HepG2 (cell line): ENCODE measurements around the gene MRPL51. TPM values are rescaled to one million over a fixed set of nuclear protein-coding genes. Genes with fewer than 3 reads are reported as not detected.

Experiments
- ADNP ChIP-seq: sonication (generic); formaldehyde crosslinking; IDR thresholded peaks from 2 replicates; pipeline ENCODE4 v1.4.0; 2020; ENCODE audit warnings: missing genetic modification reagents
- AGO2 ChIP-seq: fragments of 200-400 bp; formaldehyde crosslinking; optimal IDR thresholded peaks from 2 replicates; pipeline ENCODE3; 2017; ENCODE audit warnings: mild to moderate bottlenecking, low read depth, low read length, moderate library complexity
- ARNTL ChIP-seq: sonication (generic); formaldehyde crosslinking; IDR thresholded peaks from 2 replicates; pipeline ENCODE4 v1.4.0; 2020; ENCODE audit warnings: mild to moderate bottlenecking, missing genetic modification reagents
- CCDC6 ChIP-seq: sonication (generic); formaldehyde crosslinking; IDR thresholded peaks from 2 replicates; pipeline ENCODE4 v1.8.1; 2022; ENCODE audit warnings: mild to moderate bottlenecking, missing genetic modification reagents, moderate library complexity
- IKZF5 ChIP-seq: IDR thresholded peaks from 2 replicates; pipeline ENCODE4 v1.6.1; 2018; ENCODE audit warnings: missing genetic modification reagents, mild to moderate bottlenecking, missing compliant biosample characterization
- NFE2L2 ChIP-seq: fragments of 150-350 bp; IDR thresholded peaks from 2 replicates; pipeline ENCODE4 v1.6.1; 2014; ENCODE audit warnings: low read length
- SIN3A ChIP-seq: IDR thresholded peaks from 2 replicates; pipeline ENCODE4 v1.6.1; 2011; ENCODE audit warnings: low read depth, mild to moderate bottlenecking, control low read depth, low read length, borderline replicate concordance
- ZBTB1 ChIP-seq: sonication (generic); formaldehyde crosslinking; IDR thresholded peaks from 2 replicates; pipeline ENCODE4 v1.4.0; 2020; ENCODE audit warnings: missing genetic modification reagents, borderline replicate concordance
- ZBTB4 ChIP-seq: sonication (generic); formaldehyde crosslinking; IDR thresholded peaks from 2 replicates; pipeline ENCODE4 v1.4.0; 2020; ENCODE audit warnings: missing genetic modification reagents, mild to moderate bottlenecking, borderline replicate concordance
- ZFP36L2 ChIP-seq: sonication (generic); formaldehyde crosslinking; IDR thresholded peaks from 2 replicates; pipeline ENCODE4 v1.4.0; 2020; ENCODE audit warnings: missing genetic modification reagents
- ZNF549 ChIP-seq: sonication (generic); formaldehyde crosslinking; IDR thresholded peaks from 2 replicates; pipeline ENCODE4 v1.5.0; 2020; ENCODE audit warnings: missing genetic modification reagents
- ZSCAN29 ChIP-seq: sonication (generic); formaldehyde crosslinking; conservative IDR thresholded peaks from 2 replicates; pipeline ENCODE4 v1.4.0; 2020; ENCODE audit warnings: mild to moderate bottlenecking, missing genetic modification reagents
- polyA plus RNA-seq, 8 experiments: library from polyadenylated mRNA; depleted of rRNA in 3 of 8; stranded (reverse) in 7 of 8; unstranded in 1 of 8; fragments of >200 nt; fragmentation: Illumina TruSeq in 4 of 8; extraction: Trizol in 4 of 8; gene quantifications; 2 replicates each; pipeline versions ENCODE4 v1.2.1 to v1.2.3, GENCODE V29; 2011 to 2016; ENCODE audit warnings: low read depth in 4 of 8, missing spikeins in 1 of 8, mixed read lengths in 1 of 8; ENCODE audit not compliant: insufficient read depth in 1 of 8
- total RNA-seq, 5 experiments: library from RNA; depleted of rRNA; stranded (reverse); fragments of >200 nt; fragmentation: Illumina TruSeq; extraction: Trizol; gene quantifications; 2 replicates each; pipeline ENCODE4 v1.2.3, GENCODE V29; 2016; ENCODE audit warnings: low read depth in 1 of 5
- TF ChIP-seq, protein P1 (sequence below), 2 experiments: fragments of 450-650 bp in 1 of 2; sonication (generic) in 1 of 2; formaldehyde crosslinking in 1 of 2; IDR thresholded peaks; 2 replicates each; pipeline versions ENCODE4 v1.6.1 to v1.8.0; 2016 to 2022; ENCODE audit warnings: antibody characterized with exemption in 1 of 2, mild to moderate bottlenecking in 1 of 2, missing genetic modification reagents in 1 of 2

Gene MRPL51
- total and polyA plus RNA-seq, 2 of the 13 experiments (the other 11 are each of a cell fraction or from before 2014, with no cell fraction given), result 64.8 to 278 TPM

DNA sequence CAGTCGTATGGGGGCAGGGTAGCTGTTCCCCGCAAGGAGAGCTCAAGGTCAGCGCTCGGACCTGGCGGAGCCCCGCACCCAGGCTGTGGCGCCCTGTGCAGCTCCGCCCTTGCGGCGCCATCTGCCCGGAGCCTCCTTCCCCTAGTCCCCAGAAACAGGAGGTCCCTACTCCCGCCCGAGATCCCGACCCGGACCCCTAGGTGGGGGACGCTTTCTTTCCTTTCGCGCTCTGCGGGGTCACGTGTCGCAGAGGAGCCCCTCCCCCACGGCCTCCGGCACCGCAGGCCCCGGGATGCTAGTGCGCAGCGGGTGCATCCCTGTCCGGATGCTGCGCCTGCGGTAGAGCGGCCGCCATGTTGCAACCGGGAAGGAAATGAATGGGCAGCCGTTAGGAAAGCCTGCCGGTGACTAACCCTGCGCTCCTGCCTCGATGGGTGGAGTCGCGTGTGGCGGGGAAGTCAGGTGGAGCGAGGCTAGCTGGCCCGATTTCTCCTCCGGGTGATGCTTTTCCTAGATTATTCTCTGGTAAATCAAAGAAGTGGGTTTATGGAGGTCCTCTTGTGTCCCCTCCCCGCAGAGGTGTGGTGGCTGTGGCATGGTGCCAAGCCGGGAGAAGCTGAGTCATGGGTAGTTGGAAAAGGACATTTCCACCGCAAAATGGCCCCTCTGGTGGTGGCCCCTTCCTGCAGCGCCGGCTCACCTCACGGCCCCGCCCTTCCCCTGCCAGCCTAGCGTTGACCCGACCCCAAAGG, 42.1 kb upstream of the MRPL51 start (continued):
- TF ChIP-seq ARNTL, result 0 out of 2 replicates have a peak, but pooled peaks have one; percentile 36
- TF ChIP-seq SIN3A, result peak; percentile 17; the same call in 1 of the 2 replicates
- no peak for TF ChIP-seq ZBTB1 (CRISPR knock-in tag)
- peak; percentile 25; the same call in 1 of the 2 replicates for TF ChIP-seq CCDC6 (CRISPR knock-in tag)
- no peak for TF ChIP-seq ZNF549 (CRISPR knock-in tag)
- TF ChIP-seq NFE2L2, result no peak
- TF ChIP-seq AGO2, result peak; percentile 99
- TF ChIP-seq ADNP, result no peak
- no peak for TF ChIP-seq ZFP36L2 (CRISPR knock-in tag)
- no peak for TF ChIP-seq IKZF5 (CRISPR knock-in tag)
- TF ChIP-seq ZBTB4 (CRISPR knock-in tag), result no peak
- TF ChIP-seq ZSCAN29, result no peak
- TF ChIP-seq, protein P1, sequence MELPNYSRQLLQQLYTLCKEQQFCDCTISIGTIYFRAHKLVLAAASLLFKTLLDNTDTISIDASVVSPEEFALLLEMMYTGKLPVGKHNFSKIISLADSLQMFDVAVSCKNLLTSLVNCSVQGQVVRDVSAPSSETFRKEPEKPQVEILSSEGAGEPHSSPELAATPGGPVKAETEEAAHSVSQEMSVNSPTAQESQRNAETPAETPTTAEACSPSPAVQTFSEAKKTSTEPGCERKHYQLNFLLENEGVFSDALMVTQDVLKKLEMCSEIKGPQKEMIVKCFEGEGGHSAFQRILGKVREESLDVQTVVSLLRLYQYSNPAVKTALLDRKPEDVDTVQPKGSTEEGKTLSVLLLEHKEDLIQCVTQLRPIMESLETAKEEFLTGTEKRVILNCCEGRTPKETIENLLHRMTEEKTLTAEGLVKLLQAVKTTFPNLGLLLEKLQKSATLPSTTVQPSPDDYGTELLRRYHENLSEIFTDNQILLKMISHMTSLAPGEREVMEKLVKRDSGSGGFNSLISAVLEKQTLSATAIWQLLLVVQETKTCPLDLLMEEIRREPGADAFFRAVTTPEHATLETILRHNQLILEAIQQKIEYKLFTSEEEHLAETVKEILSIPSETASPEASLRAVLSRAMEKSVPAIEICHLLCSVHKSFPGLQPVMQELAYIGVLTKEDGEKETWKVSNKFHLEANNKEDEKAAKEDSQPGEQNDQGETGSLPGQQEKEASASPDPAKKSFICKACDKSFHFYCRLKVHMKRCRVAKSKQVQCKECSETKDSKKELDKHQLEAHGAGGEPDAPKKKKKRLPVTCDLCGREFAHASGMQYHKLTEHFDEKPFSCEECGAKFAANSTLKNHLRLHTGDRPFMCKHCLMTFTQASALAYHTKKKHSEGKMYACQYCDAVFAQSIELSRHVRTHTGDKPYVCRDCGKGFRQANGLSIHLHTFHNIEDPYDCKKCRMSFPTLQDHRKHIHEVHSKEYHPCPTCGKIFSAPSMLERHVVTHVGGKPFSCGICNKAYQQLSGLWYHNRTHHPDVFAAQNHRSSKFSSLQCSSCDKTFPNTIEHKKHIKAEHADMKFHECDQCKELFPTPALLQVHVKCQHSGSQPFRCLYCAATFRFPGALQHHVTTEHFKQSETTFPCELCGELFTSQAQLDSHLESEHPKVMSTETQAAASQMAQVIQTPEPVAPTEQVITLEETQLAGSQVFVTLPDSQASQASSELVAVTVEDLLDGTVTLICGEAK (IDR thresholded peaks at IDR 0.05), result no peak
- TF ChIP-seq, protein P1 (CRISPR knock-in tag; IDR thresholded peaks at IDR 0.05), result no peak
